CMK (cell line): Measurements from ENCODE around the gene CCDC138.

Experiments used
- DNase-seq: peaks from one replicate; pipeline ENCODE4 v3.0.0-alpha.2; 2010; ENCODE audit warnings: low read depth

CCDC138 gene

DNA sequence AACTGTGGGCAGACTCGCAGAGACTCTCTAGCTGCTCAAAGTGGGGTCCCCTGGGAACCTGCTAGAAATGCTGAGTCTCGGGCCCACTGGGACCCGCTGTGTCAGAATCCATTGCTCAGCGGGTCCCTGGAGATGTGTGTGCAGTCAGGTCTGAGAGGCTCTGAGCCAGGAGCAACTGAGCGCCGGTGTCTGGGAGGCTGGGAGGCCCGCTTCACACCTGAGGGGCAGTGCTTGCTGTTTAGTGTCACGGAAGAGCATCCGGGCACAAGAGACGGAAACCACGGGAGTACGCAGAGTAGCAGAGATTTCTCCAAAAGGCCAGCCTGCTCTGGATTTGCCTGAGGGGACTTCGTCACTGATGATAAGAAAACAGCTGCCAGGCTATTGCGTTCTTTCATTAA, 132.4 kb downstream of the CCDC138 start:
- no peak for DNase-seq

DNA sequence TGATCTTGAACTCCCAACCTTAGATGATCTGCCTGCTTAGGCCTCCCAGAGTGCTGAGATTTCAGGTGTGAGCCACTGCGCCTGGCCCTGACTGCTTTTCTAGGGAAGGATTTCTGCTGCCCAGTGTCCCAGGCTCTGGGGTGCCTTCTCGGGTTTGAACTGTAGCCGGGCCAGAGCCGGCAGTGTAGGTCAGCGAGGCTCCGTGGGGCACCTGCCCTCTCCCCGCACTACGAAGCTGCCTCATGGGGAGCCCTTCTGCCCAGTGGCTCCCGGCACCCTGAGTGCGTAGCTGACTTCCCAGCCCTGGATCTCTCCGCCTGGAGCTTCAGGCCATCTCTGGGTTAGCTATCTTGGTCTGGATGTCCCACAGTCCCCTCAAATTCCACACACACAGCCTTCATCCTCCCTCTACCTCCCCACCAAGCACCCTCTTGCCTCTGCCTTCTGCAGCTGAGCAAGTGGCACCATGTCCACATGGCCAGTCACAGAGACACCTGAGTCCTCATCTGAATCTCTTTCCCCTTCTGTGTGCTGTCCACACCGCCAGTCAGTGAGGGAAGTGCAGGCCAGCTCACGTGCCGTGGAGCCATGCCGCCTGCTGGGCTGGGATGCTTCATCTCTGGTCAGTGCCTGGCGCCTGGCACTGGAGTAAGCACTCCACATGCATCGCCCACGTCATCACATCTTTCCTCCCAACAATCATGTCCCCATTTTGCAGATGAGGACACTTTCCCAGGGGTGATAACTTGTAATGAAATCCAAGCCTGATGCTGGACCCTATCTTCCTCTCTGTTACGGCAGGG, 133.2 kb downstream of the CCDC138 start:
- DNase-seq: no peak

DNA sequence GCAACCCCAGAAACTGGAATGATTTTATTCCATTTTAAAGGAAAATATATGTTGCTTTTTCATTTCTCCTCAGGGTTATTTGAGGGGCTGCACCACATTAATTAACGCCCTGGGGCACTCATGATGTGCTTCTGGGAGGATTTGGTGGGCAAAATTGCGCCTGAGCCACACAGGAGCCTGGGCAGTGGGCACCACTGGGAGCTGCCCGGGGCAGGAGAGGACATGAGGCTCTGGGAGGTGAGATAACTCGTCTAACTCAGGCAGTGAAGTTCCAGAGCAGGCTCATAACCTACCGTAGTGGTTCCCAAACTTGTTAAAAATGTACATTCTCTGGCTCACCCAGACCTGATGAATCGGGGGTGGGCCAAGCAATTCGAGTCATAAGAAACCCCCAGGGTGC, 134.1 kb downstream of the CCDC138 start:
- DNase-seq: no peak

DNA sequence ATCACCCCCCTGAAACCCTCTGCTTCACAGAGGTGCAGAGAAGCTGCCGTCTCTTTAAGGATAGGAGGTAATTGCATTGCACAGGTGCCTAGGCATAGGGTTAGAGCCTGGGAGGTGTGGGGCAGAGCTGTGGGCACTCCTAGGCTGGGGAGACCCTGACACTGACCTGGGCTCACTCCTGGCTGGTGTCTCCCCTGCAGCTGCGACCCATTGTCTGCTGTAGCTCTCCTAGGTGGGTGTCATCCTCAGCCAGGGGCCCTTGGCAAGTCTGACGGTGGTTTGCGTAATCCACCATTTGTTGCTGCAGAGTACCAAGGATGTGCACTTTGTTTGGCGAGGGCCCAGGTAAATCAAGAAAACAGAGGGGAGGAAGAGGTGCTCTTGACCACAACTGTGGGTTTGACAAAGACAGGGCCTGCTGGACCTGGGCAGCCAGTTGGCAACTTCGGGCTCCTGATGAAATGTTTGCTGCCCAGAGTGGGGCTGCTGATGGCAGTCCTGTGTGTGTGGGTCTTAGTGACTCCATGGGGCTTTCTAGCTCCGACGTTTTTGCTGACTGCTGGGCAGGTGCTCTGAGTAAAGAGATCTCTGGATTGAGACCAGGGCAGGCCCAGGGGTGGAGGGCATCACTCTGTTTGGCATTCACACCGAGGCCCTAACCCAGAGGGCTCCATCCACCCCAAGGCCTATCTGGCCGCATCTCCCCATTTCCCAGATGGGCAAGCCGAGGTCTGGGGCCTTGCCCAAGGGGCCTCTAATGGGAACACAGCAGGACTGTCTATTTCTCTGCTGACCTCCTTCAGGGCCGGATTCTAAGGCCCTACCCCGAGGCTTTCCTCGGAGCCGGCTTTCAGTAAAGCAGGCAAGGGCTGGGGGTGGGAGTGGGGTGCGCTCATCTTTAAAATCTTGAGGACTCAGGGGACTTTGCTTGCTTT, 134.8 kb downstream of the CCDC138 start:
- no peak for DNase-seq

DNA sequence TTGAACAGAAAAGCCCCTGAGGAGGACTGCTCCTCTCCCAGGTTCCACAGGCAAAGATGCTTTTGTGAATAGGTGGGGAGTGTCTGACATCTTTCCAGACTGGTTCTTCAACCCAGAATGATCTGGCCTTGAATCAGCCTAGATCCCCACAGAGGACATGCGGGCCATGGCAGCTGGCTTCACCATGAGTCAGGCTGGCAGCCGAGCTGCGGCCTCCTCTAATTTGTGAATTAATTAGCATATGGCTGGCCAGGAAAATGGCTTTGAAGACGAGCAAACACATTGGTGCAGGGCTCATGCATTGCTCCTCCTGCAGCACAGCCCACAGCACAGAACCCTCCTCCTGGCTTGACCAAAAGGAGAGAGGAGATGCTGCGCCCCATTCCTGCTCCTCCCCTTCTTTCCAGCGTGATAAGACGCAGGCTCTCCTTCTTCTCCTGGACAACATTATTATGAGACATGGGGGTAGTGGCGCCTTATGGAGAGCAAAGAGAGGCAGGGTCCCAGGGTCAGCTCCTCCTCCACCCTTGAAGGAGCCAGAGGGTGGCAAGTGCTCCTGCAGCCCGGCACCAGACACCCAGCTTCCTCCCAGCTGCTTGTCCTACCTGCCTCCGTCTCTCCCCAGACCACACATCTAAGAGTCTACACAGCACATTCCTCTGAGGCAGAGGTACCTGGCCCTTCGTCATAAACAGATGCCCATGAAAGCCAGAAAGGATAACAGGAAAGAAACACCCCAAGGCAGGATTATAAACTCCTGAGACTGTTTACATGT, 135.8 kb downstream of the CCDC138 start:
- DNase-seq: no peak

DNA sequence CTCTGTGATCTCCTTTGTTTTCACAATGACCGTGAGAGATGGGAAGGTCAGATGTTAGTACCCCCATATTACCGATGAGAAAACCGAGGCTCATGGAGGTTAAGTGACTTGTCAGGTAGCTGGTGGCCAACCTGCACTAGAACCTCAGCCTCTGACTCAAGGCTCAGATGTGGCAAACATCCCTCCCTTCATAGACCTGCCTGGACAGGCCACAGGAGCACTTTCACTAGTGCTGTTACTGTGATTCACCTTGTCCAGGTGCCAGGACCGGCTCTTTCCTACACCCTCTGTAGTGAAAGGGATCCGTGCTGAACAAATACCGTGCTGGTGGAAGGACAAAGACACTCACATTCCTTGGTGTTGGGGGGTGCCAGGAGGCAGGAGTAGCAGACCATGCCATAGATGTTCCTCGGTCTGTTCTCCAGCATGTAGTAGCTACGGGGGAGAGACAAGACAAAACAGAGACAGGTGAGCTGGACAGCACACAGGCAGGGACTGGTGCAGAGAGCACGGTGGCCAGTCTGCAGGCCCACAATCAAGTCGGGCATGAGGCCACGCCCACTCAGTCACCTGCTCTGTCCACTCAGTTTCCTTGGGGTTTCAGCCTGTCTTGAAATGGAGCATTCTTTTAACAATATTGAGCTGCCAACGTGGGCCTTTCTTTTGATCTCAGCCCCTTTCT, 136.6 kb downstream of the CCDC138 start:
- DNase-seq: no peak

DNA sequence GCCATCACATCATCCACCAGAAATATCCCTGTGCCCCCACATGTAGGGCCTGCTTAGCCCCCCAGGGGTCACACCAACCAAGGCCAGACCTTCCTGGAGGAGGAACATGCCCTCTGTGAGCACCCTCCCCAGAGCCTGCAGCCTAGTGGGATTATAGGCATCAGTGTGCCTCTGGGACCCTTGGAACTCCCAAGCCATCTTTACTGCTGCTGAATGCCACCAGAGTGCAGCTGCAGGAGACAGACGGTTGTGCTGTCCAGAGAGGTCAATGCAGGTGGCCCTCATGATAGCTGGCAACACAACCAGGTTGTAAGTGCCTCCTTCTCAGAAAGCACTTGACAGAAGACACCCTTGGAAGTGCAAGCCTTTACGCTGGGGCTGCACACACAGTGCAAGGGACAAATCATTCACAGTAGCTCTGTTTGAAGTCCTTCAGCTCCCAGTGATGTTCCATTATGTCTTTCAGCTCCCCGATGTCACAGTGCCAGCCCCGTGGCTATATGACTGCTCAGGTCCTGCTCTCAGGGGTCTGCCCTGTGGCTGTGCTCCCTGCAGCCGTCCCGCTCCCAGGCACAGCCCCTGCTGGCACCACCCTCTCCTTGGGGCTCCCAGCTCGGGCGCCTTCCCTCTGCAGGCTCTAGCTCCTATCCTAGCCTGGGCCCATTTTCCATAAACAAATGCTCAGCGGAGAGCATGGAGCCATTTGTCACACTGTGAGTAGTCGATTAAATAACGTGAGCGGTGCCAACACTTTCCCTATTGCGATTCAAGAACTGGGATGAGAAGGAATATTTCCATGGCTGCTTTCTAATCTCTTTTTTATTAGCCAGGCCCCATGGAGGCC, 137.4 kb downstream of the CCDC138 start:
- no peak for DNase-seq

DNA sequence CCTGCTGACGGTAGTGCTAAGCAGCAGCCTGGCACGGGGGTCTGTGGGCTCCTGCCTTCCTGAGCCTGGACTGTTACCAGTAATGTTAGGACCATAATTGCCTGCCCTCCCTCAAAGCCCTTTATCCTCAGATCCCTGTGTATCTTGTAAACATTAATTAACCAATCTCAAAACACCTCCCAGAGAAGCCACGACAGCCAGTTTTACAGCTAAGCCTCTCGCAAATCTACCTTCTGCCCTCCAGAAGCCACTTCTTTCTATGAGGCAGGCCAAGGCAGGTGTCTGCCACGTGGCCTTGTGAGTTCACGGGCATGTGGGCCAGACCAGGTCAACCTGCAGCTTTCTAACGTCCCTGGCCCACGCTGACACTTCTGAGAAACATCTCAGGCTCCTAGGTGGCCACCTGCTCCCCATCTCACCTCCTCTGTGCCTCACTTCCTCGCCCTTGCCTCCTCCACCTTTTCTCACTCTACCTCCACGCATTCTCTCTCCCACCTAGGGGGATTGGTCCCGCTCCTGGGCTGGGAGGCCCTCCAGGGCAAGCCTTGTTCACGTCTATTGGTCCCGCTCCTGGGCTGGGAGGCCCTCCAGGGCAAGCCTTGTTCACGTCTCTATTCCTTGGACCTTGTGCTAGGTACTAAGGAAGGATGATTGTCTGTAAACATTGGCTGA, 138.1 kb downstream of the CCDC138 start:
- DNase-seq: no peak

DNA sequence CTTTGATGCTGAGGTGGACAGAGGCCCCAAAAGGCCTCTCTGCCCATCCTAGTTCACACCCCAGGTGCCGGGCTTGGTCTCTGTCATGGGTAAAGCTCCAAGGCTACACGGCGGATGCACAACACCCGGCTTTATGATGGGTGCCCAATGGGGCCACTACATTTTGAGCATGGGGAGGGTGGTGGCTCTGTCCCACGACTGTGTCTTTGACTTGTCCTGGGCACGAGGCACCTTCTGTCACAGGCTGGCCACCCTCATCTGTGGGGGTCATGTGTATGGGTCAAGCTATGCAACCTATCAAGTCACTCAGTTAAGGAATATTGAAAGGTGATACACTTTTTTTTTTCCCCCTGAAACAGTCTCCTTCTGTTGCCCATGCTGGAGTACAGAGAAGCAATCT, 138.7 kb downstream of the CCDC138 start:
- no peak for DNase-seq

DNA sequence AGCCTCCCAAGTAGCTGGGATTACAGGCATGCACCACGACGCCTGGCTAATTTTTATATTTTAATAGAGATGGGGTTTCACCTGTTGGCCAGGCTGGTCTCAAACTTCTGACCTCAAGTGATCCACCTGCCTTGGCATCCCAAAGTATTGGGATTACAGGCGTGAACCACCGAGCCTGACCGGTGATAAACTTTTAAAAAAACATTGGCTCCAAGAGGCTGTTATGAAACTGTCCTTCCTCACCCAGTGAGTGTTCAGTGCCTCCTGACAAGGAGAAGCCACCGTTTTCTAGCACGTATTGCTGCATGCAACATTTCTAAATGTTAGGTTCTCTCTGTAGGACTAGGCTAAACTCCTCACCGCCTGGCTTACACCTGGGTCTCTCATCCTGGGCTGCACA, 139.2 kb downstream of the CCDC138 start:
- no peak for DNase-seq
